HG03196 (cell line): ENCODE results near the gene TMEM181.
"Not testable (repeated sequence)": the region's sequence is repeated elsewhere in the genome, so short reads cannot be mapped to it uniquely, and the experiment has no call there.

Experiments used
- ATAC-seq: cut with Tn5 transposase; IDR thresholded peaks from one replicate; pipeline ENCODE4 v1.9.1; 2021; ENCODE audit not compliant: unreplicated experiment

The TMEM181 gene, protein sequence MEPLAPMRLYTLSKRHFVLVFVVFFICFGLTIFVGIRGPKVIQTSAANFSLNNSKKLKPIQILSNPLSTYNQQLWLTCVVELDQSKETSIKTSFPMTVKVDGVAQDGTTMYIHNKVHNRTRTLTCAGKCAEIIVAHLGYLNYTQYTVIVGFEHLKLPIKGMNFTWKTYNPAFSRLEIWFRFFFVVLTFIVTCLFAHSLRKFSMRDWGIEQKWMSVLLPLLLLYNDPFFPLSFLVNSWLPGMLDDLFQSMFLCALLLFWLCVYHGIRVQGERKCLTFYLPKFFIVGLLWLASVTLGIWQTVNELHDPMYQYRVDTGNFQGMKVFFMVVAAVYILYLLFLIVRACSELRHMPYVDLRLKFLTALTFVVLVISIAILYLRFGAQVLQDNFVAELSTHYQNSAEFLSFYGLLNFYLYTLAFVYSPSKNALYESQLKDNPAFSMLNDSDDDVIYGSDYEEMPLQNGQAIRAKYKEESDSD

DNA sequence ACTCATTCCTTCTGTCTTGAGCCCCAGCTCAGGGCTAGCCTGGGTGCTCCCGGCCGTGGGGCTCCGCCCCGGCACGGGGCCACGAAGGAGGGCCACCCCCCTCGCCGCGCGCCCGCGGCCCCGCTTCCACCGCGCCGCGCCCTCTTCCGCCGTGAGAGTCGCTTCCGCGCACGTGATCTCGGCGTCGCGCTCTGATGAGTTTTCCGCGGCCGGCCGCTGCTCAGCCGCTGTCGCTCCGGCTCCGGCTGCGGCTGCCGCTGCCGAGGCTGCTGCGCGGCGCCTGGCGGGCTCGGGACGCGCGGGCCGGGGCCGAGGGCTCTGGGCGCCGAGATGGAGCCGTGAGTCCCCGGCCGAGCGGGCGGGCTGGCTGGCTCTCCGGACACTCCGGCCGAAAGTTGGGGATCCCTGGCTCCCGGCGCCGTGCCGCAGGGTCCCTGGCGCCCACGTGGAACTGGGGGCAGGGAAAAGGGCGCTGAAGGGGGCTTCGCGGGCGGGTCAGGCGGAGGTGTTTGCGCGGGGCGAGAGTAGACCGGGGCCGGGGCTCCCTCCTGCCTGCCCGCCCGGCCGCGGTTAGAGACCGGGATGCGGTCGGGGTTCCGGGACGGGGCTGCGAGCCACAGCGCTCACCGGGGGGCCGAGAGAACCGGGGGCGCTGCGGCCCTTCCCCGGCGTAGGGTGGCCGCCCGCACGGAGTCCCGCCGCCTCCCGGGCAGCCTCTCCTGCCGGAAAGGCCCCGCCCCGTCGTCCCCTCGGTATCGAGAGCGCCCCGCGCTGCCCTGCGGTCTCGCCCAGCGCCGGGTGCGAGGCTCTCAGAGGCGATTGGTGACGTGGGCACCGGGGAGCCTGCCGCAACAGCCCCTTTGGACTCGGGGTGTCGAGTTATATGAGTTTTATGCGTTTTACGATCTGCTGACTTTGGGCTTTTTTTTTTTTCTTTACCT lies at the start of gene TMEM181:
TMEM181 (plus strand) TSS at position 197 of the 941 bp plus-strand sequence; CDS start at position 331, 134 bp downstream.
- ATAC-seq: peak; percentile 80

DNA sequence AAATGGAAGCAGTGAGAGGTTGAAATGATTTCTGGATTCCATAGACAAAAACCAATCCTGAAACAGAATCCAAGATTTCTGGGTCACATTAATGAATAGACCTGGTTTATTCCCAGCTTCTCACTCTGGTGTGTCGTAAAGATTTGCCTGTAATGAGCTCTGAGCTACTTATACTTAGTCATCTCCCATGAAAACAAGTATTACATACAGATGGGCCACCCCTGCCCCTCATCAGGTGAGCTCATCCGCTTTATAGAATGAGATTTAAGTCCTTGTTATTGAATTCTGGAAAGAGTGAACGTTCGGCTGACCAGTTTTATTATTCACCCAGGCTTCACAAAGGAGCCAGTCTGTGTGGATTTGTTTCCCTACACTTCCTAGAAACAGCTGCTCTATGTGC lies 47.1 kb upstream of the TMEM181 start:
- no peak for ATAC-seq

DNA sequence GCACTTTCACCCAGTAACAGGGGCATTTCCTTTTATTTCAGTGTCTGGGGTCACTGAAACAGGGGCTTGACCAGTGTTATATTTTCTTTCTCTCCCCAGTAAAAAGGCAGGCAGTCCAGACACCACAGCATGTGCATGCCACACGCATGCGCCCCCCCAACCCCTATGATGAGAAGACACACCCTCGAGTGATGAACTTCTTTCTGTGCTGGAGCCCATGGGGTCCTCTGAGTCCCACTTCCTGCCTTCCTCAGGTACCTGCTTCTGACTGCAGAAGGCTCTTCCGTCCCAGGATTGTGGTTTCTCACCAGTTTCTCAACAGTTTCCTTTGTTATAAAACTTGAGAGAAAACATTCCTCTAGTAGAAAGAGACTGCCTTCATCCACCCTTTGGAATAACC lies 45.7 kb upstream of the TMEM181 start:
- ATAC-seq: no peak

DNA sequence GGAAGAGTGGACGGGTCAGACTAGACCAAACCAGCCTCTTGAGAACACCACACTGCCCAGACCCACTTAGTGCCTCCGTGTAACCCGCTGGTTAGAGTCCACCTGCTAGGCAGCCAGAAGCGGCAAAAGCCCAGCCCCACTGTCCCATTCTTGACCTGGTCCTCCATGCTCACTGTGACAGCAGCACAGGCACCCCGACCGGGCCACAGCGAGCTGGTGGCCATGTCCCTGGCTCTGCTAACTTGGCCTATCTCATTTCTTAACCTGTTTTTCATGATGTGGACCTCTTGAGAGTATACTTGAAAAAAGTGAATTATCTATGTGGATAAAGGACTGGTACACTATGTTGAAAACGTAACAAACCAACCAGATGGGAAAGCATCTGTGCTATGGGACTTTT lies 44.9 kb upstream of the TMEM181 start:
- no peak for ATAC-seq

DNA sequence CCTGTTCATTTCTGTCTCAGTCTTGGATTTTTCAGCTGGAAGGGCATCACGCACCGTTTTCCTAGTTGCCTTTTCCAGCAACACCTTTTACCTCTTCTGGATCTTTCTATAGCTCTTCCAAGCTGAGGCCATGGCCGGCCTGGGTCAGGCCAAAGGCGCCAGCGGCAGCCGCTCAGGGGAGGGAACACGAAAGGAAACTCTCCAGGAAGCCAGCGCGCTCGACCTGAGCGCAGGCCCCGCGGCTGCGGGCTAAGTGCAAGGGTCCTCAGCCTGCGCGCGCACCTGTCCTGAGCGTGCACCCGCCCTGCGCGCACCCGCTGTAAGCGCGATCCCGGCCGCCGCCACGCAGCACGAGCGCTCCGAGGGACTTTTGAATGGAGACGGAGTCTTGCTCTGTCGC lies 43.8 kb upstream of the TMEM181 start:
- no peak for ATAC-seq

DNA sequence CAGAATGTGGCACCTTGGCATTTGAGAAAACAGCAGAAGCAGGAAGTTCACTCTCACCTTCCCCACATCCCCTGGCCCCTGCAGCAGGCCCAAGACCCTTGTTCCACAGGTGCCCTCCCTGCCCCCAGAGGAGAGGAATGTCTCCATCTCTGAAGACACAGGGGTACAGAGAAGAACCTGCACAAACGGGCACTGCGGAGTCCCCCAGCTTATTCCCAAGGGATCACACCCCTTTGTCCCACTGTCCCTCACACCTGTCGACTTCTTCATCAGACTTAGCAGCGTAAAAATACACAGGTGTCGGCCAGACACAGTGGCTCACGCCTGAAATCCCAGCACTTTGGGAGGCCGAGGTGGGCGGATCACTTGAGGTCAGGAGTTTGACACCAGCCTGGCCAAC lies 42.9 kb upstream of the TMEM181 start:
- no peak for ATAC-seq

DNA sequence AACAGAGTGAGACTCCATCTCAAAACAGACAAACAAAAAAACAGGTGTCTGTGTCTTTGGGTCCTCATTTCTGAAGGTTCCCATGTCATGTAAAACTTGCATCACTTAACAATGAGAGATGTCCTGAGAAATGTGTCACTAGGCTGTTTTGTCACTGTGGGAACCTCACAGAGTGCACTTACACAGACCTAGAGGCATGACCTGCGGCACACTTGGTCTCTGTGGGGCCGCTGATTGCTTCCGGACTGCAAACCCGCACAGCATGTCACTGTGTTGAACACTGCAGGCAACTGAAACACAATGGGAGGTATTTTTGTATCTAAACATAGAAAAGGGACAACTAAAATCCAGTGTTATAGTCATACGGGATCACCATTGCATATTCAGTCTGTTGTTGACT lies 42.3 kb upstream of the TMEM181 start:
- ATAC-seq: peak; percentile 33

DNA sequence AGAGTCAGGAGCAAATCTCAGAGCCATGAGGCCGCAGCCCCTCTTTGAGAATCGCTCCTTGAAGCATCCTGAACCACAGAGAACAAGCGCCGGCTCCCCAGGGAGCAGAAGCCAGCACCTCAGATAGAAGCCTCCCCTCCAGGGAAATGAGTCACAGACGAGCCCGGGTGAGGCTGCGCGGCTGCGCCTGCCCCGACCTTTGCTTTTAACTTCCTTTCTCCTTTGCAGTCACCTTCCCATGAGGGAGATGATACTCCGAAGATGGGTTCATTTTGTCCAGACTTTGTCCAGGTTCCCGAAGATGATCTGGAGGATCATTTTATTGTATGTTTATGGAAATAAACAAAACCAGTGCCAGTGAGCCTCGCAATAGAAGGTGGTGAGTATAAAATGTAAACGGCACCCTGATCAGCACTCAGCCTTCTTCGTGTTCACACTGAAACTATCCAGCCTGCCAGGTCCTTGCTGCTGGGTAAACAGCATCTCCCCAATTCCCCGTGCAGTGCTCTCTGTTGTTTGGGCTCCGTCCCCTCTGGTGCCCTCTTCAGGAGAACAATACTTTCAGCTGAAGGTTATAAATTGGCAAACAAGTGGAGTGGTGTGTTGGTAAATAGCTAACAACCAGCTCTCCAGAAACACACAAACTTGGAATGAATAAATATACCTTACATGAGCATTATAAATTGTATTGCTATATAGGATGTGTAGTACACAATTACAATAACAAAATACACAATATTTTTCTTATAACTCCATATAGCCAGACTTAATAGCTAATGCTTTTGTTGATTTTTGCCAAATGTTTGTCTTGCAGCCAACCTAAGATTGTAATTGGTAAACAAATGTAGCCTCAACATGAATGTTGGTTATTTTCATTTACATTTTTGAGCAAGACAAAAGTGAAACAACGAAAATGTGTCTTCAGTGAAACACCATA lies 41.4 kb upstream of the TMEM181 start:
- ATAC-seq: peak; percentile 73

DNA sequence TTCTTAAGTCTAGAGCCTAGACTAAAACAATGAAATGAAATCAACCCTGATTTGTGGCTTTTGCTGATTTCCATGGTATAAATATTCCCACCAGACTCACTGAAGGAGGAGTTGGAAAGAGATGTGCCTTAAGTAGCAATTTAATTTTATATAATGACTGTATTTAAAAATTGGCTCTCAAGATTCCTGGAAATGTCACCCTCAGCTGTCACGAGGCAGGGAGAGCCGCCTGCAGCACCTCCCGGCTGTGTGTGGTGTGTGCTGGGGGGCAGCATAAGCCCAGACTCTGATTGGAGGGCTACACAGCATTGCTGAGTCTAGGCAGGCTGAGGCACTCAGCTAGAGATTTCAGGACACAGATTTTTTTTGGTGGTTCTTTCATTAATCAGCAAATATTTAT lies 40.6 kb upstream of the TMEM181 start:
- ATAC-seq: no peak

DNA sequence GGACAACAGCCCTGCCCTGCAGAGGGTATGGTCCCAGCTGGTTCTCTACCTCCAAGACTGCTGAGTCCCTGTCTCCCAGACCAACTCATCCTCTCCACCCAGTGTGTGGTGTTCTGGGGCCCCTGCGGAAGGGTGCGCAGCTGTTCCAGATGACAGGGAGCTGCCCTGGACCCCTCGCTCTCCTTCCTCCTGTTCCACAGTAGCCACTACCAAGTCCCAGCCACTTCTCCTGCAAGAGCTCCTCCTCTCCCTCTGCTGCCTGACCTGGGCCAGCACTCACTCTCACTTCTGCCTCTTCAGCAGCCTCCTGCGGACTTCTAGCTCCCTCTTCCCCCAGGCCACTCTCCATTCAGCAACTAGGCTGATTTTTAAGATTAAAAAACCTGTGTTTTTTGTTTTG lies 40.1 kb upstream of the TMEM181 start:
- no peak for ATAC-seq

DNA sequence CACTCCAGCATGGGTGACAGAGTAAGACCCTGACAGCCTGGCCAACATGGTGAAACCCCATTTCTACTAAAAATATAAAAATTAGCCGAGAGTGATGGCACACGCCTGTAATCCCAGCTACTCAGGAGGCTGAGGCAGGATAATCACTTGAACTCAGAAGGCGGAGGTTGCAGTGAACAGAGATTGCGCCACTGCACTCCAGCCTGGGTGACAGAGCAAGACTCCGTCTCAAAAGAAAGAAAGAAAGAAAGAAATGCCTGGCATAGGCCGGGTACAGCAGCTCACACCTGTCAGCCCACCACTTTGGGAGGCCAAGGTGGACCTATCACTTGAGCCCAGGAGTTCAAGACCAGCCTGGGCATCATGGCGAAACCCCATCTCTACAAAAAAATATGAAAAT lies 38.9 kb upstream of the TMEM181 start:
- not testable (repeated sequence) for ATAC-seq

DNA sequence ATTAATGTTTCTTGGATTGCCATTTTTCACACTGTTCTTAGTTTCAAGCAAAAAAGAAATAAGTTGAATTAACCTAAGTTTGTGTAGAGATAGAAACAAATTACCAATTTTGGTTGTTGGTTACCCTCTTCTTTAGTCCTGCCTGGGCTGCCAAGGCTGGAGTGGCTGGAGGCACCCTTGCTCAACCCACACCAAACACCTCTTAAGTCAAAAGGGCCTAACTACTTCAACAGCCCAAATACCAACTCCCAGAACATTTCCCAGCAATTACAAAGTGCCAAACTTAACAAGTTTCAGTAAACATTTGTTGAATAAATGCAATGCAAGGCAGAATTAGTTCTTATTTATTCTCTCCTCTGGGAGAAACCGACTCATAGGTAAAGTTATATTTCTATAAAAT lies 38.1 kb upstream of the TMEM181 start:
- no peak for ATAC-seq

DNA sequence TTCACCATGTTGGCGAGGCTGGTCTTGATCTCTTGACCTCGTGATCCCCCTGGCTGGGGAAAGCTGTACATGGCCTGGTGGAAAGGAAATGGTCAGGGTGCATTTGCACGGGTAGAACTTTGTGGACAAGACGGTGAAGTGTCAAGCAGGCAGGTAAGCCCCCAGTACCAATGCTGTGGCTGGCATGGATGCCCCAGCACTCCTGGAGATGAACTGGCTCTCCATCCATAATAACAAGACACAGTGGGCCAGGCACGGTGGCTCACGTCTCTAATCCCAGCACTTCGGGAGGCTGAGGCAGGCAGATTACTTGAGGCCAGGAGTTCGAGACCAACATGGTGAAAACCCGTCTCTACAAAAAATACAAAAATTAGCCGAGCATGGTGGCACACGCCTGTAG lies 37.3 kb upstream of the TMEM181 start:
- no peak for ATAC-seq

DNA sequence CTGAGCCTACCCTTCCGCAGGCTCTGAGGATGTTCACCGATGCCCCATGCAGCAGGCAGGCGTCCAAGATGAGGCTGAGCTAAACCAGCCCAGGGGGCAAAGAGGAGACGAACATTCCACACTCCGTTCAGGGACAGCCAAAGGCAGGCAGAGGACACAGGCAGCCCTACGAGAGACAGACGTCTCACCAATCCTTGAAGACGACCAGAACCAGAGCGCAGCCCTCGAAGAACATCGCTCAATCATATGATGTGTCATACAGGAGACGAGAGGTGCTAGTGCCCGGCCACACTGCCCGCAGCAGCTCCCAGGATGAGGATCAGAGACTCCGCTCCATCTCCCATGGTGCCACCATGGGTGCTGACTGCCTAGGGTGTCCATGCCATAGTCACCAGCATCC lies 35.6 kb upstream of the TMEM181 start:
- no peak for ATAC-seq

DNA sequence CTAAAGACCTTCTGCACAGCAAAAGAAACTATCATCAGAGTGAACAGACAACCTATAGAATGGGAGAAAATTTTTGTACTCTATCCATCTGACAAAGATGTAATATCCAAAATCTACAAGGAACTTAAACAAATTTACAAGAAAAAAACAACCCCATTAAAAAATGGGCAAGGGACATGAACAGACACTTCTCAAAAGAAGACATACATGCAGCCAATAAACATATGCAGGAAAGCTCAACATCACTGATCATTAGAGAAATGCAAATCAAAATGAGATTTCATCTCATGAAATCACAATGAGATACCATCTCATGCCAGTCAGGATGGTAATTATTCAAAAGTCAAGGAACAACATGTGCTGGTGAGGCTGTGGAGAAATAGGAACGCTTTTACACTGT lies 32.0 kb upstream of the TMEM181 start:
- ATAC-seq: not testable (repeated sequence)

DNA sequence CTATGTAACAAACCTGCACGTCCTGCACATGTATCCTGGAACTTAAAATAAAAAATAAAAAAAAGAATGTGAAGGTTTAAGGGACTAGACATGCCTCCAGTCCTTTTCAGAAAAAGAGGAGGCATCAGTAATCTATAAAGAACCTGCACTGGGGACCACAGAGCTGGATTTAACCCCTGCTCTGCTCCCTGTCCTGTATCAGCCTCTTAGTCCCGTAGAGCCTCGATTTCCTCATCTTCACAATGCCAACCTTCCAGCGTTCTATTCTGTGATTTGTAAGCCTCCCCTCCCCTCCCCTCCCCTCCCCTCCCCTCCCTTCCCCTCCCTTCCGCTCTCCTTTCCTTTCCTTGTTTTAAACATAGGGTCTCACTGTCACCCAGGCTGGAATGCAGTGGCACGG lies 31.1 kb upstream of the TMEM181 start:
- ATAC-seq: no peak

DNA sequence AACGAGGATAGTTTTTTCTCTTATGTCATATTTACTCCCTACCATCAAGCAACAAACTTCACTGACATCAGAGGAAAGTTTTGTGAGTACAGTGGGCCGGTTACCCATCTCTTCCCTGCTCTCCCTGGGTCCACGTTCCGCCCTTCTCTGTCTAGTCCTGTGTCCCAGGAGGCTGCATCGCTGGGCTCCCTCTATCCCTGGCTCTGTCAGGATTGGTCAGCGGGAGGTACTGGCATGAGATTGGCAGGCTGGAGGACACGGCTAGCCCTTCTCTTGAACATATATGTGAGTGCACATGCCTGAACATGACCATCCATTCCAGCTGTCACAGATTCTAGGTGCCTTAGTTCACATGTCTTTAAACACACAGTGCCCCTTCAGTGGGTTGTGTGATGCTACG lies 30.3 kb upstream of the TMEM181 start:
- no peak for ATAC-seq

DNA sequence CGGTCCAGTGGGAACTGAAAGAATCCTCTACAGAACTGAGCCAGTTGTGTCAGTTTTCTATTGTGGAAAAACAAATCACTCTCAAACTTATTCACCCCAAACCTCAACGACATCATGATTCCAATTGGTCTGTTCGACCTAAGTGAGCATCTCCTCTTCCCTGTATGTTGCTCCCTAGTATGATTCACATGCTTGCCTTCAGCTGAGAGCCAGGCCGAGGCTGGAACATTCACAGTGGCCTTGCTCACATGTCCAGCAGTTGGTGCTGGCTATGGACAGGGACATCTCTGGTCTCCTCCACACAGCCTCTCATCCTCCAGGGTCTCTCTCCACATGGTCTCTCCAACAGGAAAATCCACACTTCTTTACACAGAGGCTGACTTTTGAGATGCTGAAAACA lies 28.3 kb upstream of the TMEM181 start:
- ATAC-seq: no peak

DNA sequence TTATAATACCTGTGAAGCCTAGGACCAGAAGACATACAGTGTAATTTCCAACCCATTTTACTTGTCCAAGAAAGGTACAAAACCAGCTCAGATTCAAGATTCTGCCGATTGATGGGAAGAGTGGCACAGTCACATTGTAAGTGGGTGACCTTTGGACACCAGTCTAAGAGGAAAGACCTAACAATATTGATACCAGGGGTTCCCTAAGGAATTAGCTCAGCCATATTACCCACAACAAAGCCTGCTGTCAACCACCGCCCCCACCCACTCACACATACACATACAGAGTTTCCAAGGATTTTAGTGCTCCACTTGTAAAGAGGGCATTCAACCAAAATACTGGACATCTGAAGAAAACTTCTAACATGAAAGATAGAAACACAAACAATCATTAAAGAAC lies 27.9 kb upstream of the TMEM181 start:
- ATAC-seq: no peak

DNA sequence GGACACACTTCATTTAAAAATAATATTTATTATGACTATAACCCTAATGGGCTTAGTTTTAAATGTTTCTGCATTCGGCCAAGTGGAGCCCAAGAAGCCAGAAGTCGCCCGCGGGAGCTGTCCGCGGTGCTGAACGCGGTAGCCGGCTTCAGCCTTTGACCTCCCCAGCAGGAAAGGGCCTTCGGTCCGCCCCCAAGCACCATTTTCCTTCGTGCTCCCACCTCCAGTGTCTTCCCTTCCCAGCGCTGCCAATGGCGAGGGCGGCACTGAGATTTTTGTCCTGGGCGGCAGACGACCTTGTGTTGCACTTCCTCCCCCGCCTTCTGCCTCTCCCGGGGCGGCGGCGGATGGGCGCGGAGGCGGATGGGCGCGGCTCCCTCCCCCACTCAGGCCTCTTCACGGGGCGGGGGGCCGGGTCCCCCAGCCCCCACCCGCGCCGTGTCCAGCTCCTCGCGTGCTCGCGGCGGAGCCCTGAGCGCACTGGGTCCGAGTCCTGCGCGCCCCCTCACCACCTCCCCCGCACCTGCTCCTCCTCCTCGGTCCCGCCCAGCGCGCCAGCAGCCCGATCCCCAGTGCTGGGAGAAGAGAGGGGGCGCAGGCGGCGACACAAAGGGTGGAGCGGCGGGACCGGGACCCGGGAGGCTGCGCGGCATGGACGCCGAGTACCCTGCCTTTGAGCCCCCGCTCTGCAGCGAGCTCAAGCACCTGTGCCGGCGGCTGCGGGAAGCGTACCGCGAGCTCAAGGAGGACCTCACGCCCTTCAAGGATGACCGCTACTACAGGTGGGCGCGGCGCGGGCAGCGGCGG lies 23.6 kb upstream of the TMEM181 start:
- no peak for ATAC-seq
